Omental fat pad (tissue), 4 donors: ENCODE data around the gene SMIM38. TPM values are rescaled to one million over a fixed set of nuclear protein-coding genes. Genes with fewer than 3 reads are reported as not detected.
A peak's percentile ranks its signal among the peaks of the same experiment; 100 is the strongest.

Experiments
- ATAC-seq: fragments of 150-250 bp; one replicate; pipeline ENCODE4 v1.9.1; 2016; ENCODE audit warnings: mild to moderate bottlenecking, moderate library complexity; ENCODE audit not compliant: low FRiP score
- DNase-seq: peaks from one replicate; pipeline ENCODE4 v3.0.0-alpha.2; 2019; ENCODE audit warnings: low spot score
- total RNA-seq, 4 donors: library from RNA; depleted of rRNA; stranded (reverse); fragments of >200 nt; gene quantifications; one replicate each; pipeline ENCODE4 v1.1.0, GENCODE V29; 2016
- TF ChIP-seq, protein P1 (sequence below), 3 donors: fragments of 450-650 bp; IDR thresholded peaks; one replicate each; pipeline ENCODE4 v1.5.1; 2016 to 2017; ENCODE audit warnings: antibody characterized with exemption in 3 of 3, mild to moderate bottlenecking in 3 of 3, moderate library complexity in 2 of 3

Gene SMIM38
- total RNA-seq, 4 donors from 2014 or later = 0.69 to 1.6 (median 0.85) TPM

DNA sequence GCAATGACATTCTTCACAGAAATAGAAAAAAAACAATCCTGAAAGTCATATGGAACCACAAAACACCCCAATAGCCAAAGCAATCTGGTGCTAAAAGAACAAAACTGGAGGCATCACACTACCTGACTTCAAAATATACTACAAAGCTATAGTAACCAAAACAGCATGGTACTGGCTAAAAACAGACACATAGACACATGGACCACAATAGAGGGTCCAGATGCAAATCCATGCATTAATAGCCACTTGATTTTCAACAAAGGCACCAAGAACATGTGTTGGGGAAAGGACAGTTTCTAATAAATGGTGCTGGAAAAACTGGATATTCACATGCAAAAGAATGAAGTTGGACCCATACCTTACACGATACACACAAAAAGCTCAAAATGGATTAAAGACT is 27.9 kb upstream of the SMIM38 start:
- TF ChIP-seq, protein P1, sequence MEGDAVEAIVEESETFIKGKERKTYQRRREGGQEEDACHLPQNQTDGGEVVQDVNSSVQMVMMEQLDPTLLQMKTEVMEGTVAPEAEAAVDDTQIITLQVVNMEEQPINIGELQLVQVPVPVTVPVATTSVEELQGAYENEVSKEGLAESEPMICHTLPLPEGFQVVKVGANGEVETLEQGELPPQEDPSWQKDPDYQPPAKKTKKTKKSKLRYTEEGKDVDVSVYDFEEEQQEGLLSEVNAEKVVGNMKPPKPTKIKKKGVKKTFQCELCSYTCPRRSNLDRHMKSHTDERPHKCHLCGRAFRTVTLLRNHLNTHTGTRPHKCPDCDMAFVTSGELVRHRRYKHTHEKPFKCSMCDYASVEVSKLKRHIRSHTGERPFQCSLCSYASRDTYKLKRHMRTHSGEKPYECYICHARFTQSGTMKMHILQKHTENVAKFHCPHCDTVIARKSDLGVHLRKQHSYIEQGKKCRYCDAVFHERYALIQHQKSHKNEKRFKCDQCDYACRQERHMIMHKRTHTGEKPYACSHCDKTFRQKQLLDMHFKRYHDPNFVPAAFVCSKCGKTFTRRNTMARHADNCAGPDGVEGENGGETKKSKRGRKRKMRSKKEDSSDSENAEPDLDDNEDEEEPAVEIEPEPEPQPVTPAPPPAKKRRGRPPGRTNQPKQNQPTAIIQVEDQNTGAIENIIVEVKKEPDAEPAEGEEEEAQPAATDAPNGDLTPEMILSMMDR (IDR thresholded peaks at IDR 0.05) = no peak
- no peak for DNase-seq
- ATAC-seq = no peak

DNA sequence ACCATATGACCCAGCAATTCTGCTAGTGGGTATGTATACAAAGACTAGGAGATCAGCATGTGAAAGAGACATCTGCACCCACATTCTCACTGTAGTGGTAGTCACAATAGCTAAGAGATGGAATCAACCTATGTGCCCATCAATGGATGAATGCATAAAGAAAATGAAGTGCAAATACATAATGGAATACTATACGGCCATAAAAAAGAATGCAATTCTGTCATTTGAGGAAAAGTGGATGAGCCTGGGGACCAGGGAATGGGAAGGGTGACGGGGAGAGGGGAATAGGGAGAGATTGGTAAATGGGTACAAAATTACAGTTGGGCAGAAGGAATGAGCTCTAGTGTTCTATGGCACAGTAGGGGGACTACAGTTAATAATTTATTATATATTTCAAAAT is 26.7 kb upstream of the SMIM38 start:
- DNase-seq (no peak), ATAC-seq (no peak)
- TF ChIP-seq, protein P1 (IDR thresholded peaks at IDR 0.05) = no peak

DNA sequence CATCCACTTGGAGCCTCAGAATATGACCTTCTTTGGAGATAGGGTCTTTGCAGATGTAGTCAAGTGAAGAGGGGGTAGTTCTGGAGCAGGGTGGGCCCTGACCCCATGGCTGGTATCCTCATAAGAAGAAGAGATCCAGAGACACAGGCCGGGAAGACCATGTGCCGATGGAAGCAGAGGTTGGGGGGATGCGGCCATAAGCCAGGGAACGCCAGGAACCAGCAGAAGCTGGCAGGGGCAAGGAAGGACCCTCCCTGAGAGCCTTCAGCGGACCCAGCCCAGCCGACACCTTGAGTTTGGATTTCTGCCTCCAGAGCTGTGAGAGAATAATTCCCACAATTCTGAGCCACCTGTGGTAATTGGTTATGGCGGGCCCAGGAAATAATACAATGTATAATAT is 26.1 kb upstream of the SMIM38 start:
- ATAC-seq = no peak
- TF ChIP-seq, protein P1 (IDR thresholded peaks at IDR 0.05) = no peak
- no peak for DNase-seq

DNA sequence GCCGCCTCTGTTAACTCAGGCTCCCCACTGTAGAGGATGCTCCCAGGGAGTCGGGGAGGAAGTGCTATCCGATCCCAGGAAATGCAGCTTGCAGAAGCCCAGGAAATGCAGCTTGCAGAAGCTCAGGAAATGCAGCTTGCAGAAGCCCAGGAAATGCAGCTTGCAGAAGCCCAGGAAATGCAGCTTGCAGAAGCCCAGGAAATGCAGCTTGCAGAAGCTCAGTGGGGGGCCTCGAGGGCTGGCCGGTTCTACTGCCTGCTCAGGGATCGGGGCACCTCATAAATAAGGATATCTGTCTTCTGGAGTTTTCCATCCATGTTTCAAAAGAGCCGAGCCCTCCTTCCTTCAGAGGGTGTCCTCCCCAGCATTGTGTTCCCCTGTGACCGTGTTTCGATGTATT is 25.1 kb upstream of the SMIM38 start:
- ATAC-seq = no peak
- DNase-seq = no peak
- TF ChIP-seq, protein P1 (IDR thresholded peaks at IDR 0.05) = no peak

DNA sequence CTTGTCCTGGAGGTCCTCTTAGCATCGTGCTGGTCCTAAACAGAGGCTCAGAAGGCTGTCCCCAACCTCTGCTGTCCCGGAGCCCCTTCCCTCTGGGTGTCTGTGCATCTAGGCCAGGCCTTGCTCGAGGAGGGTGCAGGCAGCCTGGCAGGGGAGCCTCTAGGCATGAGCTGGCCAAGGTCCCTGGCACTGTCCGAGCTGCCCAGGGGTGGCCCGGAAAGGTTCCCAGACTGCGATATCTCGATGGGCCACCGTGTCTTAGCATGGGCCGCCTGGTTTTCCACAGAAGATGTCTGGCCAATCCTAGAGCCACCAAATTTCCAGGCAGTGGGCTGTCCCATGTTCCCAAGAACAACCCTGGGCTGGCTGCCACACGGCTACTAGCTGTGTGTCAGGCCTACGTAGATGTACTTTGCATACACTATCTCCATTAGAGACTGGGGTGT is 24.6 kb upstream of the SMIM38 start:
- ATAC-seq (no peak), DNase-seq (no peak)
- TF ChIP-seq, protein P1 (IDR thresholded peaks at IDR 0.05) = no peak

DNA sequence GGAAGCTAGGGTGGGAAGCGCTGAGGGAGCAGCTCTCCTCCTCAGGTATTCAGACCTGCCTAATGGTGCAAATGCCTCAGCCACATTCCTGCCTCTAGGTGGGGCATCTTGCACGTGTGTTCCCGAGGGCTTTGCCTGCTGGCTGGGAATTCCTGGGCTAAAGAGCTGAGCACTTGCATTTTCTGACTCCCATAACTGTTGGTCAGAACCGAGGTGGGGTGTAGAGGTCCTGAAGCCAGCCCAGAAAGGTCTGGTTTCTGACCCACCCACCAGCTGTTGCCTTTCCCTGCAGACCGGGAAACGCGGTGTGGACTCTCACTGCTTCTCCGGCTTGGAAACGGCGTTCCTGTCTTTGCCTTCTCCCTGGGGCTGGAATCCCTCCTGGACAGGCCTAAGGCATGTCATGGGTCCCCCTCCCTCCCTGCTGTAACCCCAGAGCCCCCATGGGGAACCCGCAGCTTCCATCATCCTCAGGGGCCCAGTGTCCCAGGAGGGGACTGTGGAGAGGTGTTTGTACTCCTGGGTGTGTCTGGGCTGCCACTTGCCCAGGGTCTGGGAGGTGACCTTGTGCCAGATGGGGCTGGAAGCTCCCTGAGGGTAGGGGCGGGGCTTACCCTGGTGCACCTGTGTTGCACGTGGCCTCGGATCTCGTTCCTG is 24.0 kb upstream of the SMIM38 start:
- DNase-seq (peak; percentile 50), ATAC-seq (peak; percentile 65)
- TF ChIP-seq, protein P1 (IDR thresholded peaks at IDR 0.05) = no peak

DNA sequence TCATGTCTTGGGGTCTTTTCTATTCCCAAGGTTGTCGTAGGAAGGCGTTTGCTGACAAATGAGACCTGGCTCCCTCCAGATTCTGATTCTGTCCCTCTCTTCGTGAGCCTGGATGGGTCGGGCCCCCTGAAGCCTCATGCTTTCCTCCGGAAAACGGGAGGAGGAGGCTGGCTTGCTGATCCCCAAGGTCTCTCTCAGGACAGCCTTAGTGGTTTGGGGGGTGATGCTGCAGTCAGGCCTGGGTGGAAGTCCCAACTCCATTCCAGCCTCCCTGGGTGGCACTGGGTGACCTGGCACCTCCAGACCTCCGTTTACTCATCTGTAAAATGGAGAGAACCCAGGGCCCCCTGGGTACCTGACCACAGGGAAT is 23.4 kb upstream of the SMIM38 start:
- ATAC-seq = no peak
- TF ChIP-seq, protein P1 (IDR thresholded peaks at IDR 0.05) = no peak
- DNase-seq = no peak
